IMR-90 (cell line): ENCODE data around the gene FOCAD. TPM values are rescaled to one million over a fixed set of nuclear protein-coding genes. Genes with fewer than 3 reads are reported as not detected.

Experiments
- ATAC-seq: fragments of 200-7000 bp; cut with Tn5 transposase; 2 replicates; pipeline ENCODE4 v1.9.1; 2020; ENCODE audit warnings: low read depth, mild to moderate bottlenecking, moderate library complexity
- BruUV-seq: library from RNA; stranded (reverse); fragments of 400-500 nt; replicated peaks from 2 replicates; lab custom pipeline; 2021; lab: Mats Ljungman, UMichigan
- CTCF ChIA-PET: fragments of 300-600 bp; formaldehyde crosslinking; extraction: SDS; loops from one replicate; lab custom pipeline; 2021; ENCODE audit warnings: antibody characterized with exemption; lab: Yijun Ruan, JAX
- POLR2A ChIA-PET: fragments of 300-600 bp; sonication (Branson Sonifier 250); formaldehyde crosslinking; loops from one replicate; lab custom pipeline; 2022; ENCODE audit warnings: antibody characterized with exemption; ENCODE audit not compliant: unreplicated experiment; lab: Charles Lee
- DNase-seq: peaks from one replicate; pipeline ENCODE4 v3.0.0; 2013
- H2AFZ ChIP-seq: replicated peaks from 2 replicates; pipeline ENCODE3; 2013; ENCODE audit warnings: low read length, mild to moderate bottlenecking; ENCODE audit not compliant: poor library complexity
- H2AK5ac ChIP-seq: 2 replicates; pipeline ENCODE4 v1.6.1; 2013; ENCODE audit warnings: low read depth, low read length, inconsistent platforms
- H2AK9ac ChIP-seq: replicated peaks from 2 replicates; pipeline ENCODE3; 2013; ENCODE audit warnings: mild to moderate bottlenecking, low read depth, low read length, moderate library complexity; ENCODE audit not compliant: poor library complexity
- H2BK120ac ChIP-seq: 2 replicates; pipeline ENCODE4 v1.6.1; 2013; ENCODE audit warnings: low read depth, low read length, inconsistent platforms
- H2BK15ac ChIP-seq: 3 replicates; pipeline ENCODE4 v1.6.1; 2013; ENCODE audit warnings: low read depth, low read length, inconsistent platforms
- H2BK20ac ChIP-seq: 2 replicates; pipeline ENCODE4 v1.6.1; 2013; ENCODE audit warnings: low read depth, mild to moderate bottlenecking, inconsistent platforms, low read length, moderate library complexity
- H2BK5ac ChIP-seq: 2 replicates; pipeline ENCODE4 v1.6.1; 2013; ENCODE audit warnings: mild to moderate bottlenecking, low read depth, low read length, inconsistent platforms; ENCODE audit not compliant: poor library complexity, severe bottlenecking
- H3K14ac ChIP-seq: replicated peaks from 2 replicates; pipeline ENCODE4 v1.6.1; 2013; ENCODE audit warnings: low read depth, low read length, inconsistent platforms
- H3K18ac ChIP-seq: 2 replicates; pipeline ENCODE4 v1.6.1; 2013; ENCODE audit warnings: low read depth, low read length, control low read depth
- H3K23ac ChIP-seq: 2 replicates; pipeline ENCODE4 v1.6.1; 2013; ENCODE audit warnings: low read depth, low read length, inconsistent platforms
- H3K27ac ChIP-seq: 2 replicates; pipeline ENCODE4 v1.5.1; 2013; ENCODE audit warnings: mild to moderate bottlenecking, control low read depth, low read length; ENCODE audit not compliant: insufficient read depth
- H3K27me3 ChIP-seq: 2 replicates; pipeline ENCODE4 v1.6.1; 2013; ENCODE audit warnings: low read length; ENCODE audit not compliant: control insufficient read depth, insufficient read depth
- H3K36me3 ChIP-seq: 2 replicates; pipeline ENCODE4 v1.6.1; 2013; ENCODE audit warnings: low read length, mixed read lengths; ENCODE audit not compliant: control insufficient read depth, insufficient read depth
- H3K4ac ChIP-seq: 2 replicates; pipeline ENCODE4 v1.6.1; 2013; ENCODE audit warnings: low read depth, low read length, inconsistent platforms
- H3K4me1 ChIP-seq: 2 replicates; pipeline ENCODE4 v1.6.1; 2013; ENCODE audit warnings: low read length, mixed read lengths; ENCODE audit not compliant: control insufficient read depth, insufficient read depth
- H3K4me2 ChIP-seq: 2 replicates; pipeline ENCODE4 v1.6.1; 2013; ENCODE audit warnings: low read depth, mild to moderate bottlenecking, control low read depth, low read length, moderate library complexity
- H3K4me3 ChIP-seq: 2 replicates; pipeline ENCODE4 v1.5.1; 2013; ENCODE audit warnings: low read depth, mild to moderate bottlenecking, control low read depth, low read length, moderate library complexity; ENCODE audit not compliant: insufficient read depth
- H3K56ac ChIP-seq: 2 replicates; pipeline ENCODE4 v1.6.1; 2013; ENCODE audit warnings: low read length, inconsistent platforms; ENCODE audit not compliant: insufficient read depth; ENCODE audit errors: extremely low read depth
- H3K79me1 ChIP-seq, 2 experiments: 2 replicates each; pipeline ENCODE4 v1.6.1; 2013; ENCODE audit warnings: low read length in 2 of 2, inconsistent platforms in 1 of 2, low read depth in 1 of 2
- H3K9ac ChIP-seq: 2 replicates; pipeline ENCODE4 v1.6.1; 2013; ENCODE audit warnings: low read depth, low read length, control low read depth
- H3K9me1 ChIP-seq: 2 replicates; pipeline ENCODE4 v1.6.1; 2013; ENCODE audit warnings: low read length, inconsistent platforms; ENCODE audit not compliant: insufficient read depth
- H3K9me3 ChIP-seq: 2 replicates; pipeline ENCODE4 v1.6.1; 2013; ENCODE audit warnings: low read length; ENCODE audit not compliant: control insufficient read depth, insufficient read depth
- H4K20me1 ChIP-seq: 2 replicates; pipeline ENCODE4 v1.6.1; 2013; ENCODE audit warnings: low read length, inconsistent platforms; ENCODE audit not compliant: insufficient read depth
- H4K5ac ChIP-seq: 2 replicates; pipeline ENCODE4 v1.6.1; 2013; ENCODE audit warnings: mild to moderate bottlenecking, low read depth, low read length, control low read depth
- H4K8ac ChIP-seq, 2 experiments: 2 replicates each; pipeline ENCODE4 v1.6.1; 2013; ENCODE audit warnings: low read depth in 2 of 2, low read length in 2 of 2, control low read depth in 1 of 2, inconsistent platforms in 1 of 2
- H4K91ac ChIP-seq: 2 replicates; pipeline ENCODE4 v1.6.1; 2013; ENCODE audit warnings: low read depth, low read length, inconsistent platforms; ENCODE audit not compliant: insufficient read depth
- CTCF ChIP-seq: conservative IDR thresholded peaks from 2 replicates; pipeline ENCODE4 v1.5.1; 2012; ENCODE audit warnings: mild to moderate bottlenecking, low read depth, low read length, improper control_type of control experiment
- FOS ChIP-seq: fragments of 150-350 bp; IDR thresholded peaks from 2 replicates; pipeline ENCODE4 v1.6.1; 2016; ENCODE audit warnings: low read depth, low read length
- MAZ ChIP-seq: IDR thresholded peaks from 2 replicates; pipeline ENCODE4 v1.6.1; 2012; ENCODE audit warnings: low read depth, mild to moderate bottlenecking, low read length, improper control_type of control experiment, moderate library complexity, borderline replicate concordance
- WGBS, 2 experiments: methylation state at CpG; one replicate each; pipeline versions ENCODE4 v1.1.5 to v1.1.7; 2013; ENCODE audit warnings: missing lambda C conversion rate in 2 of 2; ENCODE audit not compliant: insufficient read length in 1 of 2; ENCODE audit errors: extremely low coverage in 2 of 2; 5-methylcytosine and 5-hydroxymethylcytosine counted together
- dilution Hi-C: fragments of 300-500 bp; cut with HindIII; formaldehyde crosslinking; loops from one replicate; pipeline ENCODE4 v1.14.3; 2018; ENCODE audit warnings: low sequenced_read_pairs; ENCODE audit not compliant: unreplicated experiment
- in situ Hi-C: fragments of 300-500 bp; cut with MboI; formaldehyde crosslinking; loops from 3 replicates; pipeline ENCODE4 v1.14.3; 2019; ENCODE audit warnings: low sequenced_read_pairs, inconsistent platforms, mixed read lengths
- intact Hi-C: fragments of 100-400 bp; cut with micrococcal nuclease; formaldehyde crosslinking; loops from 2 replicates; pipeline ENCODE4 v1.10.0; 2022
- polyA plus RNA-seq, 3 experiments: library from polyadenylated mRNA; depleted of rRNA; stranded (reverse); fragments of >200 nt; gene quantifications; 2 replicates each; pipeline ENCODE4 v1.2.3, GENCODE V29; 2012; ENCODE audit warnings: low replicate concordance in 1 of 3
- total RNA-seq: library from RNA; depleted of rRNA; stranded (reverse); fragments of >200 nt; gene quantifications from 2 replicates; pipeline ENCODE4 v1.2.3, GENCODE V29; 2012

The FOCAD gene
- total and polyA plus RNA-seq, 2 of the 4 experiments (the other 2 are of a cell fraction), result 28.8 to 91.2 TPM

- CTCF ChIA-PET, result interaction anchor here (1.0 kb wide), 1 partner anchor 461 kb away, joined by 3 read pairs; no protein-coding TSS in a partner anchor
- H4K20me1 ChIP-seq, result no peaks in the 10 kb centered on the region
- H2AK5ac ChIP-seq, result no peak overlapping the region
- no peaks in the 10 kb centered on the region for H3K79me1 ChIP-seq
- H3K23ac ChIP-seq, result no peak overlapping the region
- no peak overlapping the region for H4K5ac ChIP-seq
- no peak overlapping the region for H3K27ac ChIP-seq
- H3K27me3 ChIP-seq, result no peaks in the 10 kb centered on the region
- DNase-seq (no peak), ATAC-seq (no peak)
- H3K9me3 ChIP-seq, result no peaks in the 10 kb centered on the region
- POLR2A ChIA-PET, result no interaction called here
- H3K14ac ChIP-seq, result no peak overlapping the region
- H2AK9ac ChIP-seq, result no peak overlapping the region
- no peak overlapping the region for H4K91ac ChIP-seq
- H2BK120ac ChIP-seq, result no peak overlapping the region
- no peak overlapping the region for H3K4me2 ChIP-seq
- no peak overlapping the region for H2BK15ac ChIP-seq
- H3K4ac ChIP-seq, result no peak overlapping the region
- H4K8ac ChIP-seq, result no peak overlapping the region
- H3K9ac ChIP-seq, result no peak overlapping the region
- H3K56ac ChIP-seq, result no peak overlapping the region
- no peak overlapping the region for H2BK5ac ChIP-seq
- H3K18ac ChIP-seq, result no peak overlapping the region
- no peak overlapping the region for H2BK20ac ChIP-seq
- WGBS, 2 experiments, result no CpG with 5 or more reads among the region's 1 CpG
- no peak overlapping the region for H2AFZ ChIP-seq
- in situ Hi-C loops, result no loop called here
- H3K36me3 ChIP-seq, result no peaks in the 10 kb centered on the region
- H3K4me1 ChIP-seq, result no peaks in the 10 kb centered on the region
- H3K4me3 ChIP-seq, result no peak overlapping the region
- dilution Hi-C loops, result no loop called here
- intact Hi-C loops, result no loop called here
- no peaks in the 10 kb centered on the region for H3K9me1 ChIP-seq
- BruUV-seq, result no TSS peak
- TF ChIP-seq FOS (no peak), CTCF (no peak), MAZ (no peak)
Measured at GRCh38 chr9:20649381-20649780, 34.7 kb upstream of the FOCAD start.
